CD14-positive monocyte (primary cell): ENCODE measurements around the gene N4BP2L2. TPM values are rescaled to one million over a fixed set of nuclear protein-coding genes. Genes with fewer than 3 reads are reported as not detected.

Source experiments
- DNase-seq, 3 donors: peaks; one replicate each; pipeline ENCODE4 v3.0.0-alpha.2; 2011 to 2022
- H2AFZ ChIP-seq: 2 replicates; pipeline ENCODE4 v1.6.0; 2012; ENCODE audit warnings: mild to moderate bottlenecking, low read depth, low read length, inconsistent platforms; ENCODE audit not compliant: insufficient read depth, poor library complexity, severe bottlenecking
- H3K27ac ChIP-seq, 2 donors: 1 replicate in 1 of 2; 2 replicates in 1 of 2; pipeline ENCODE4 v1.5.1; 2012 to 2013; ENCODE audit warnings: low read length in 2 of 2, control low read depth in 1 of 2, inconsistent platforms in 1 of 2, low read depth in 1 of 2, mild to moderate bottlenecking in 1 of 2
- H3K27me3 ChIP-seq, 2 donors: one replicate each; pipeline versions ENCODE4 v1.6.0 to v1.6.1; 2011 to 2013; ENCODE audit warnings: low read length in 2 of 2; ENCODE audit not compliant: control insufficient read depth in 2 of 2, insufficient read depth in 2 of 2
- H3K36me3 ChIP-seq, 2 donors: replicated peaks in 1 of 2; 1 replicate in 1 of 2; 2 replicates in 1 of 2; pipeline versions ENCODE4 v1.5.1 to v1.6.1; 2012 to 2013; ENCODE audit warnings: low read length in 2 of 2, control low read depth in 1 of 2, inconsistent platforms in 1 of 2, mild to moderate bottlenecking in 1 of 2; ENCODE audit not compliant: insufficient read depth in 2 of 2, control insufficient read depth in 1 of 2
- H3K4me1 ChIP-seq, 2 donors: 1 replicate in 1 of 2; 2 replicates in 1 of 2; pipeline versions ENCODE4 v1.5.1 to v1.6.1; 2012 to 2013; ENCODE audit warnings: low read length in 2 of 2, control low read depth in 1 of 2, inconsistent platforms in 1 of 2, mild to moderate bottlenecking in 1 of 2, moderate library complexity in 1 of 2; ENCODE audit not compliant: insufficient read depth in 2 of 2, control insufficient read depth in 1 of 2
- H3K4me2 ChIP-seq: replicated peaks from 2 replicates; pipeline ENCODE3; 2012; ENCODE audit warnings: low read length, moderate library complexity, mild to moderate bottlenecking; ENCODE audit not compliant: poor library complexity, severe bottlenecking; ENCODE audit errors: extremely low read depth
- H3K4me3 ChIP-seq, 3 experiments: fragments of 200-600 bp in 1 of 3; sonication (generic) in 1 of 3; replicated peaks in 1 of 3; 1 replicate in 2 of 3; 2 replicates in 1 of 3; pipeline ENCODE4 v1.5.1; 2011 to 2013; ENCODE audit warnings: low read length in 3 of 3, mild to moderate bottlenecking in 3 of 3, control low read depth in 2 of 3, low read depth in 2 of 3, inconsistent platforms in 1 of 3, moderate library complexity in 1 of 3
- H3K79me2 ChIP-seq: 2 replicates; pipeline ENCODE4 v1.6.0; 2012; ENCODE audit warnings: mild to moderate bottlenecking, control low read depth, inconsistent platforms, low read length, moderate library complexity; ENCODE audit not compliant: insufficient read depth
- H3K9ac ChIP-seq: 2 replicates; pipeline ENCODE4 v1.6.0; 2017; ENCODE audit warnings: low read length, mild to moderate bottlenecking; ENCODE audit not compliant: insufficient read depth, poor library complexity, severe bottlenecking
- H3K9me3 ChIP-seq, 2 donors: replicated peaks in 1 of 2; 1 replicate in 1 of 2; 2 replicates in 1 of 2; pipeline versions ENCODE4 v1.5.1 to v1.6.1; 2012 to 2013; ENCODE audit warnings: low read length in 2 of 2, control low read depth in 1 of 2; ENCODE audit not compliant: control insufficient read depth in 1 of 2, insufficient read depth in 1 of 2
- H4K20me1 ChIP-seq: 2 replicates; pipeline ENCODE4 v1.6.0; 2012; ENCODE audit warnings: mild to moderate bottlenecking, low read length, control low read depth, moderate library complexity; ENCODE audit not compliant: insufficient read depth
- H3K27ac Mint-ChIP-seq, 7 donors: one replicate each; pipeline ENCODE4 v1.8.0; 2020; ENCODE audit warnings: mild to moderate bottlenecking in 7 of 7, mixed read lengths in 7 of 7, moderate library complexity in 6 of 7, inconsistent platforms in 2 of 7
- H3K27me3 Mint-ChIP-seq, 3 donors: one replicate each; pipeline ENCODE4 v1.8.0; 2021 to 2022; ENCODE audit warnings: low read depth in 3 of 3, mild to moderate bottlenecking in 3 of 3, mixed read lengths in 3 of 3, moderate library complexity in 3 of 3, inconsistent platforms in 1 of 3
- H3K36me3 Mint-ChIP-seq, 2 donors: one replicate each; pipeline ENCODE4 v1.8.0; 2020; ENCODE audit warnings: mixed read lengths in 2 of 2, inconsistent platforms in 1 of 2, mild to moderate bottlenecking in 1 of 2
- H3K4me1 Mint-ChIP-seq: one replicate; pipeline ENCODE4 v1.8.0; 2020; ENCODE audit warnings: mild to moderate bottlenecking, mixed read lengths
- H3K4me3 Mint-ChIP-seq, 2 donors: one replicate each; pipeline ENCODE4 v1.8.0; 2020; ENCODE audit warnings: mild to moderate bottlenecking in 2 of 2, mixed read lengths in 2 of 2, moderate library complexity in 1 of 2
- H3K9me3 Mint-ChIP-seq, 7 donors: one replicate each; pipeline ENCODE4 v1.8.0; 2020 to 2022; ENCODE audit warnings: mixed read lengths in 7 of 7, mild to moderate bottlenecking in 6 of 7, moderate library complexity in 6 of 7, inconsistent platforms in 2 of 7
- CTCF ChIP-seq: fragments of 200-600 bp; IDR thresholded peaks from one replicate; pipeline ENCODE4 v1.8.0; 2022; ENCODE audit warnings: antibody characterized with exemption, mild to moderate bottlenecking
- WGBS: methylation state at CpG from one replicate; pipeline ENCODE4 v1.1.5; 2013; ENCODE audit warnings: missing lambda C conversion rate; ENCODE audit not compliant: insufficient coverage; 5-methylcytosine and 5-hydroxymethylcytosine counted together
- intact Hi-C, 2 donors: fragments of 100-400 bp; cut with micrococcal nuclease; formaldehyde crosslinking; loops; one replicate each; pipeline versions ENCODE4 v1.15.0 to v1.15.1; 2023
- polyA plus RNA-seq, 3 donors: library from polyadenylated mRNA; depleted of rRNA in 1 of 3; unstranded in 2 of 3; stranded (reverse) in 1 of 3; fragments of 300-500 nt in 2 of 3; fragments of >200 nt in 1 of 3; fragmentation: Illumina TruSeq in 2 of 3; gene quantifications; 1 replicate in 2 of 3; 2 replicates in 1 of 3; pipeline ENCODE4 v1.2.3, GENCODE V29; 2012 to 2021

The N4BP2L2 gene
- polyA plus RNA-seq, 3 donors, result 94.2 to 105 (median 96.4) TPM

GRCh38 chr13:32527151-32527550, 11.4 kb downstream of the N4BP2L2 start:
- H3K9ac ChIP-seq, result no peak overlapping the region
- H3K79me2 ChIP-seq, result peaks cover 94% of the 10 kb centered on the region
- no peak overlapping the region for H3K4me3 ChIP-seq
- DNase-seq, result no peak
- Mint-ChIP-seq H3K9me3 (no peaks in the 10 kb centered on the region), H3K27me3 (peaks cover 0 to 2% (median 0%) of the 10 kb centered on the region in 3 donors), H3K4me3 (no peak overlapping the region), H3K36me3 (peaks cover 34 to 69% of the 10 kb centered on the region in 2 donors), H3K27ac (no peak overlapping the region), H3K4me1 (peaks cover 18% of the 10 kb centered on the region)
- no peak overlapping the region for H2AFZ ChIP-seq
- H4K20me1 ChIP-seq, result peaks cover 92% of the 10 kb centered on the region
- H3K27ac ChIP-seq, result peak overlapping the region in 1 of 2 donors; percentile 7
- H3K27me3 ChIP-seq, result no peaks in the 10 kb centered on the region
- 100% methylated on average over 2 of the region's 3 CpGs for WGBS
- H3K4me1 ChIP-seq, result peaks cover 6 to 18% of the 10 kb centered on the region in 2 donors
- no peak overlapping the region for H3K4me2 ChIP-seq
- intact Hi-C loops, result no loop called here
- H3K9me3 ChIP-seq, result no peaks in the 10 kb centered on the region
- no peak for TF ChIP-seq CTCF
- H3K36me3 ChIP-seq, result peaks cover 41 to 78% of the 10 kb centered on the region in 2 donors

- H3K27ac Mint-ChIP-seq, result peak overlapping the region in 2 of 7 donors; percentile 4 to 52
- H3K4me1 Mint-ChIP-seq, result peaks cover 5% of the 10 kb centered on the region
- peaks cover 88% of the 10 kb centered on the region for H3K79me2 ChIP-seq
- H3K9ac ChIP-seq, result no peak overlapping the region
- no peak overlapping the region for H3K27ac ChIP-seq
- WGBS, result no CpG with 5 or more reads among the region's 1 CpG
- peaks cover 39 to 70% of the 10 kb centered on the region in 2 donors for H3K36me3 Mint-ChIP-seq
- H2AFZ ChIP-seq, result no peak overlapping the region
- no peaks in the 10 kb centered on the region for H3K9me3 ChIP-seq
- intact Hi-C loops, result no loop called here
- no peaks in the 10 kb centered on the region for H3K27me3 ChIP-seq
- no peak for DNase-seq
- peaks cover 55 to 87% of the 10 kb centered on the region in 2 donors for H3K36me3 ChIP-seq
- peaks cover 84% of the 10 kb centered on the region for H4K20me1 ChIP-seq
- no peak overlapping the region for H3K4me3 Mint-ChIP-seq
- peaks cover 2 to 5% of the 10 kb centered on the region in 2 donors for H3K4me1 ChIP-seq
- H3K27me3 Mint-ChIP-seq, result peaks cover 0 to 2% (median 0%) of the 10 kb centered on the region in 3 donors
- TF ChIP-seq CTCF, result no peak
- no peaks in the 10 kb centered on the region for H3K9me3 Mint-ChIP-seq
- H3K4me3 ChIP-seq, result no peak overlapping the region
- H3K4me2 ChIP-seq, result no peak overlapping the region
These were observed 12.8 kb downstream of the N4BP2L2 start for GRCh38 chr13:32525766-32526165.
